Measurements from ENCODE around the gene LRP11. TPM values are rescaled to one million over a fixed set of nuclear protein-coding genes. Genes with fewer than 3 reads are reported as not detected.

Gene LRP11
- total and polyA plus RNA-seq, 9 of the 15 experiments (the other 6 are each of a cell fraction or from before 2014, with no cell fraction given): 0.51 to 3.5 (median 2.4) TPM

GRCh38 chr6:149899486-149899885 lies 35.3 kb upstream of the LRP11 start (continued):
- TF ChIP-seq, protein P1, sequence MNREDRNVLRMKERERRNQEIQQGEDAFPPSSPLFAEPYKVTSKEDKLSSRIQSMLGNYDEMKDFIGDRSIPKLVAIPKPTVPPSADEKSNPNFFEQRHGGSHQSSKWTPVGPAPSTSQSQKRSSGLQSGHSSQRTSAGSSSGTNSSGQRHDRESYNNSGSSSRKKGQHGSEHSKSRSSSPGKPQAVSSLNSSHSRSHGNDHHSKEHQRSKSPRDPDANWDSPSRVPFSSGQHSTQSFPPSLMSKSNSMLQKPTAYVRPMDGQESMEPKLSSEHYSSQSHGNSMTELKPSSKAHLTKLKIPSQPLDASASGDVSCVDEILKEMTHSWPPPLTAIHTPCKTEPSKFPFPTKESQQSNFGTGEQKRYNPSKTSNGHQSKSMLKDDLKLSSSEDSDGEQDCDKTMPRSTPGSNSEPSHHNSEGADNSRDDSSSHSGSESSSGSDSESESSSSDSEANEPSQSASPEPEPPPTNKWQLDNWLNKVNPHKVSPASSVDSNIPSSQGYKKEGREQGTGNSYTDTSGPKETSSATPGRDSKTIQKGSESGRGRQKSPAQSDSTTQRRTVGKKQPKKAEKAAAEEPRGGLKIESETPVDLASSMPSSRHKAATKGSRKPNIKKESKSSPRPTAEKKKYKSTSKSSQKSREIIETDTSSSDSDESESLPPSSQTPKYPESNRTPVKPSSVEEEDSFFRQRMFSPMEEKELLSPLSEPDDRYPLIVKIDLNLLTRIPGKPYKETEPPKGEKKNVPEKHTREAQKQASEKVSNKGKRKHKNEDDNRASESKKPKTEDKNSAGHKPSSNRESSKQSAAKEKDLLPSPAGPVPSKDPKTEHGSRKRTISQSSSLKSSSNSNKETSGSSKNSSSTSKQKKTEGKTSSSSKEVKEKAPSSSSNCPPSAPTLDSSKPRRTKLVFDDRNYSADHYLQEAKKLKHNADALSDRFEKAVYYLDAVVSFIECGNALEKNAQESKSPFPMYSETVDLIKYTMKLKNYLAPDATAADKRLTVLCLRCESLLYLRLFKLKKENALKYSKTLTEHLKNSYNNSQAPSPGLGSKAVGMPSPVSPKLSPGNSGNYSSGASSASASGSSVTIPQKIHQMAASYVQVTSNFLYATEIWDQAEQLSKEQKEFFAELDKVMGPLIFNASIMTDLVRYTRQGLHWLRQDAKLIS (CRISPR knock-in tag; IDR thresholded peaks at IDR 0.05): no peak
- no peak for TF ChIP-seq PKNOX1 (IDR thresholded peaks at IDR 0.05)
- TF ChIP-seq ETV1 (tag; conservative IDR thresholded peaks at IDR 0.05; ENCODE audit: low read depth): no peak
- TF ChIP-seq, protein P2, sequence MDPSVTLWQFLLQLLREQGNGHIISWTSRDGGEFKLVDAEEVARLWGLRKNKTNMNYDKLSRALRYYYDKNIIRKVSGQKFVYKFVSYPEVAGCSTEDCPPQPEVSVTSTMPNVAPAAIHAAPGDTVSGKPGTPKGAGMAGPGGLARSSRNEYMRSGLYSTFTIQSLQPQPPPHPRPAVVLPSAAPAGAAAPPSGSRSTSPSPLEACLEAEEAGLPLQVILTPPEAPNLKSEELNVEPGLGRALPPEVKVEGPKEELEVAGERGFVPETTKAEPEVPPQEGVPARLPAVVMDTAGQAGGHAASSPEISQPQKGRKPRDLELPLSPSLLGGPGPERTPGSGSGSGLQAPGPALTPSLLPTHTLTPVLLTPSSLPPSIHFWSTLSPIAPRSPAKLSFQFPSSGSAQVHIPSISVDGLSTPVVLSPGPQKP (CRISPR knock-in tag; IDR thresholded peaks at IDR 0.05): no peak
